ENCODE data around the gene LRRC4C.

GRCh38 chr11:40683010-40683409 is 776.4 kb downstream of the LRRC4C start:
- TF ChIP-seq CTCF (conservative IDR thresholded peaks at IDR 0.05 in 1 of 2, IDR thresholded peaks at IDR 0.05 in 1 of 2; ENCODE audit: low read depth in 1 of 2, low read length in 2 of 2) (no peak), EZH2 (IDR thresholded peaks at IDR 0.05; ENCODE audit: low read length, missing control alignments) (no peak)

Measured in fibroblast of lung (primary cell).